Renal cortical epithelial cell (primary cell): ENCODE results near the gene SUCLG2. TPM values are rescaled to one million over a fixed set of nuclear protein-coding genes. Genes with fewer than 3 reads are reported as not detected.
"Not testable (repeated sequence)": the region's sequence is repeated elsewhere in the genome, so short reads cannot be mapped to it uniquely, and the experiment has no call there.

Experiments used
- DNase-seq: peaks from one replicate; pipeline ENCODE4 v3.0.0-alpha.2; 2011; ENCODE audit warnings: low read depth
- total RNA-seq: library from RNA; depleted of rRNA; stranded (reverse); fragments of >200 nt; gene quantifications from 2 replicates; pipeline ENCODE4 v1.2.3, GENCODE V29; 2014

SUCLG2 gene
- total RNA-seq, 1 donor from 2014 or later = 111 TPM

- no peak for DNase-seq
Measured at GRCh38 chr3:67609709-67610108, 44.7 kb downstream of the SUCLG2 start.

- no peak for DNase-seq
Measured at GRCh38 chr3:67608034-67608433, 46.4 kb downstream of the SUCLG2 start.

- peak; percentile 71 for DNase-seq
Measured at GRCh38 chr3:67605377-67605776, 49.0 kb downstream of the SUCLG2 start.

- no peak for DNase-seq
Measured at GRCh38 chr3:67602816-67603215, 51.6 kb downstream of the SUCLG2 start.

- peak; percentile 8 for DNase-seq
Measured at GRCh38 chr3:67601919-67602608, 52.3 kb downstream of the SUCLG2 start.

GRCh38 chr3:67601385-67601784 is 53.0 kb downstream of the SUCLG2 start:
- DNase-seq = peak; percentile 15

- no peak for DNase-seq
Measured at GRCh38 chr3:67599821-67600220, 54.6 kb downstream of the SUCLG2 start.

- no peak for DNase-seq
Measured at GRCh38 chr3:67598814-67599556, 55.4 kb downstream of the SUCLG2 start.

GRCh38 chr3:67595424-67595823 is 59.0 kb downstream of the SUCLG2 start:
- no peak for DNase-seq

GRCh38 chr3:67593761-67594234 is 60.6 kb downstream of the SUCLG2 start:
- DNase-seq = peak; percentile 73

GRCh38 chr3:67592057-67592456 is 62.4 kb downstream of the SUCLG2 start:
- no peak for DNase-seq

- DNase-seq = no peak
Measured at GRCh38 chr3:67587811-67588210, 66.6 kb downstream of the SUCLG2 start.

- DNase-seq = no peak
Measured at GRCh38 chr3:67587301-67587700, 67.1 kb downstream of the SUCLG2 start.

- not testable (repeated sequence) for DNase-seq
Measured at GRCh38 chr3:67584608-67585007, 69.8 kb downstream of the SUCLG2 start.

- DNase-seq = no peak
Measured at GRCh38 chr3:67580430-67581000, 73.9 kb downstream of the SUCLG2 start.

GRCh38 chr3:67578416-67578815 is 76.0 kb downstream of the SUCLG2 start:
- DNase-seq = no peak

GRCh38 chr3:67576441-67576840 is 78.0 kb downstream of the SUCLG2 start:
- no peak for DNase-seq

- no peak for DNase-seq
Measured at GRCh38 chr3:67569324-67569723, 85.1 kb downstream of the SUCLG2 start.

- no peak for DNase-seq
Measured at GRCh38 chr3:67567893-67568292, 86.5 kb downstream of the SUCLG2 start.

- DNase-seq = no peak
Measured at GRCh38 chr3:67564973-67565372, 89.4 kb downstream of the SUCLG2 start.

GRCh38 chr3:67564008-67564407 is 90.4 kb downstream of the SUCLG2 start:
- no peak for DNase-seq

GRCh38 chr3:67561667-67562394 is 92.6 kb downstream of the SUCLG2 start:
- DNase-seq = no peak
